Choroid plexus epithelial cell (primary cell): ENCODE data around the gene DIP2C.
"Not testable (repeated sequence)": the region's sequence is repeated elsewhere in the genome, so short reads cannot be mapped to it uniquely, and the experiment has no call there.

Experiments used
- DNase-seq: peaks from one replicate; pipeline ENCODE4 v3.0.0-alpha.2; 2010; ENCODE audit warnings: low read depth
- H3K4me3 ChIP-seq: 2 replicates; pipeline ENCODE4 v1.5.1; 2011; ENCODE audit warnings: low read depth, mild to moderate bottlenecking, control low read depth, low read length, moderate library complexity
- CTCF ChIP-seq: conservative IDR thresholded peaks from 2 replicates; pipeline ENCODE4 v1.5.1; 2011; ENCODE audit warnings: low read depth, mild to moderate bottlenecking, control low read depth, inconsistent platforms, low read length, moderate library complexity

The DIP2C gene

GRCh38 chr10:480498-480927, 209.0 kb downstream of the DIP2C start:
- no peak for DNase-seq
- TF ChIP-seq CTCF: no peak

GRCh38 chr10:479706-480497, 209.6 kb downstream of the DIP2C start:
- H3K4me3 ChIP-seq, DNase-seq: not testable (repeated sequence)

More at GRCh38 chr10:480498-480927, 209.0 kb downstream of the DIP2C start:
- H3K4me3 ChIP-seq: no peak overlapping the region

- H3K4me3 ChIP-seq: no peak overlapping the region
- no peak for TF ChIP-seq CTCF
- DNase-seq: no peak
Observed at GRCh38 chr10:478471-479245, 210.8 kb downstream of the DIP2C start.

GRCh38 chr10:477620-478019, 211.8 kb downstream of the DIP2C start:
- no peak for TF ChIP-seq CTCF
- no peak overlapping the region for H3K4me3 ChIP-seq
- no peak for DNase-seq

GRCh38 chr10:476455-476780, 213.1 kb downstream of the DIP2C start:
- DNase-seq: no peak
- H3K4me3 ChIP-seq: no peak overlapping the region
- TF ChIP-seq CTCF: no peak

- H3K4me3 ChIP-seq: no peak overlapping the region
- no peak for DNase-seq
- TF ChIP-seq CTCF: no peak
Observed at GRCh38 chr10:475709-476454, 213.6 kb downstream of the DIP2C start.

GRCh38 chr10:474946-475345, 214.5 kb downstream of the DIP2C start:
- no peak for TF ChIP-seq CTCF
- DNase-seq: no peak
- H3K4me3 ChIP-seq: no peak overlapping the region
